RCC 7860 (cell line): Measurements from ENCODE around the gene PLCZ1.
"Not testable (repeated sequence)": the region's sequence is repeated elsewhere in the genome, so short reads cannot be mapped to it uniquely, and the experiment has no call there.

ENCODE experiments used
- DNase-seq: peaks from one replicate; pipeline ENCODE4 v3.0.0-alpha.2; 2015; ENCODE audit warnings: low spot score
- FAIRE-seq: peaks from 2 replicates; lab custom pipeline; 2012; peaks lifted over from hg19 to GRCh38; lab: Jason Lieb, UNC

PLCZ1 gene

DNA sequence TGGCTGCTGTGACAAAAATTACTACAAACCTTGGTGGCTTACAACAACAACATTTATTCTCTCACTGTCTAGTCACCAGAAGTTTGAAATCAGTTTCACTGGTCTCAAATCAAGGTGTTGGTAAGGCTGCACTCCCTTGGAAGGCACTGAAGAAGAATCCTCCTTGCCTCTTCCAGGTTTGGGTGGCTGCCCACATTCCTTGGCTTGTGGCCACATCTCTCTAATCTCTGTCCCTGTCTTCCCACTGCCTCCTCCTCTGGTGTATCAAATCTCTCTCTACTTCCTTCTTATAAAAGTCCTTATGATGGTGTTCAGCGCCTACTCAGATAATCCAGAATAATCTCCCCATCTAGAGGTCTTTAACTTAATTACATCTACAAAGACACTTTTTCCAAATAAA, 31.0 kb downstream of the PLCZ1 start:
- DNase-seq (no peak), FAIRE-seq (no peak)

DNA sequence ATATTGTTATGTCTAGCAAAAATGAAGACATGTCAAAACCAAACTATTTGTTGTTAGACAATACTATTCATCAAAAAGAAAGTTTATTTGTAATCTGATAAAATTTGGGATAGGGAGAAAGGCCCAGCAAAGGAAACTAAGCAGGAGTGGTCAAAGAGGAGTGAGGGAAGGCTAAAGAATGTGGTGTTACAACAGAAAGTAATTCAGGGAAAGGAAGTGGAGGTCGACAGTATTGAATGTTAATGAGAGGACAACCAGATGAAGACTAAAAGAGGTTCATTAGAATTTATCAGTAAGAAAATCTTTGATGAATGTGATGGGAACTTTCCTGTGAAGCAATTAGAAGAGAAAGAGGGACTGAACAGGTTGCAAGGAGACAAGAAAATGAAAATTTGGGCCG, 33.9 kb downstream of the PLCZ1 start:
- peak; percentile 26 for DNase-seq
- no peak for FAIRE-seq

- DNase-seq (peak; percentile 82), FAIRE-seq (peak; percentile 98)
These were observed 34.5 kb downstream of the PLCZ1 start for GRCh38 chr12:18703321-18703720.

- DNase-seq (peak; percentile 11), FAIRE-seq (no peak)
These were observed 37.5 kb downstream of the PLCZ1 start for GRCh38 chr12:18700271-18700670.

DNA sequence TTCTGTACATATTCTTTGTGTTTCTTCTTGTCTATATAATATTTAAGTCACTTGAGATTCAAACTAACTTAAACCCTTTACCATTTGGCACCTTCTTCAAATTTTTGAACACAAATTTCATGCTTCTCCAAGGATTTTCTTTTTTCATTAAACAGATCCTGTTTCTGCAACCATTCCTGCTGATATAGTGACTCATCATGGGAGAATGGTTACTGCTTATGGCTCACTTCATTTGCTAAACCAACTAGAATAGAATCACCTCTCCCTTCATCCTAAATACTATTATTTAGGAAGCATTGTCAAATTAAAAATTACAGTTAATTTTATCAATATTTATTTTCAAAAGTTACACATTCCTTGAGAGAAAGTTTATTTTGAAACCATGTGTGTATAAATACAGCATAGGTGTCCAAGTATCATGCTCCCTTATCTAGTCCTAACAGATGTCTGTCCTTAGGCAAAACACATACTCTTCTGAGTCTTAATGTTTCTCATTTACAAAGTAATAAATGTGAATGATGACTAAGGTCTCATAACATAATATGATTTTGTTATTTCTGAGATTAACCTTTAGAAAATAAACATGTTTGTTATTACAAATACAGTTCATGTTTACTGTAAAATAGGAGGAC, 40.7 kb downstream of the PLCZ1 start:
- peak; percentile 89 for FAIRE-seq
- peak; percentile 28 for DNase-seq

- DNase-seq, FAIRE-seq: not testable (repeated sequence)
These were observed 43.8 kb downstream of the PLCZ1 start for GRCh38 chr12:18693986-18694385.

GRCh38 chr12:18690653-18691052, 47.2 kb downstream of the PLCZ1 start:
- DNase-seq, result peak; percentile 94
- peak; percentile 80 for FAIRE-seq

DNA sequence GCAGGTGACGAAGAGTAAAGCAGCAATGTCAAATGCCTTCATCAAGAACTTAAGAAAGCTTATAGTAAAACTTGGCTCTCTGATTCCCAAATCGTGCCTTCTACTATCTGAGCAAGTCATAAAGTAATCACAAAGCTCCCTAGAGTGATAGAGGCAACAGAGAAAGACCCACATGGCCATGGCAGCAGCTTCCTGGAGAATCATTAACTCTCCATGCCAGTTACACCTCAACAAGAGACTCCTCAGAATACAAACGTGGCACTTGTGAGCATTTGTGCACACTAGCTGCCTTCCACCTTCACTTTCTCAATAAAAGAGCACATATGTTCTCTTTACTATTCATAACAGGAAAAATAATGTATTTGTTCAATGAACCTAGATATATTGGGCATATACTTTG, 48.0 kb downstream of the PLCZ1 start:
- FAIRE-seq, result no peak

GRCh38 chr12:18684430-18684829, 53.4 kb downstream of the PLCZ1 start:
- no peak for DNase-seq
- FAIRE-seq, result no peak

More for the DNA sequence above, 48.0 kb downstream of the PLCZ1 start:
- DNase-seq, result peak; percentile 35

DNA sequence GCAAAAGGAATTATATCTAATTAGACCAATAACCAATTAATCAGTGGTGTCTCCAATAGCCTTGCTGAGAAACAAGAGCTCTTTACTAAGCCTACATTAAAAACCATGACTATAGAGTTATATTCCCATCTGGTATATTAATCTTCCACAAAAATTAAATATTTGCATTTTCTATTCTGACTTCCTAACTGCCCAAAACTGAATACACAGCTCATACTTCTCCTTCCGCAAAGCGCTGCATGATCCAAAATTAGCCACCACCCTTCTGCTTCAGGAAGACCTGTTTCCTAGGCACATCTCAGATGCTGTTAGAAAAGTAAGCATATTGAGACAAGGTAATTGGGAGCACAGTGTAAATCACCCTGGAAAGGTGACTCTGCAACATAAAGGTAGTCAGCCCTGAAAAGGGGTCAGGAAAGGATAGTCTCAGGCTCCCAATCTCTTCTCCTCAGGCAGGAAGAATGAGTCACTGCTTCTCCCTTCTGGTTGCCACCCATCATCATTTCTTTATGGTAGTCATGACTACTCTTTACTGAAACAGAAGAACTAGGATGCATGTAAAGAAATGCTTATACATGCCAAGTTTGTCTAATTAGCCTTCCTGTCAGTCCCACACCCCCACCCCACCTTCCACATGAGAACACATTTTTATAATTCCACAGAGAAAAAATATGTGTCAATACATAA, 54.3 kb downstream of the PLCZ1 start:
- peak; percentile 56 for DNase-seq
- FAIRE-seq, result no peak

DNA sequence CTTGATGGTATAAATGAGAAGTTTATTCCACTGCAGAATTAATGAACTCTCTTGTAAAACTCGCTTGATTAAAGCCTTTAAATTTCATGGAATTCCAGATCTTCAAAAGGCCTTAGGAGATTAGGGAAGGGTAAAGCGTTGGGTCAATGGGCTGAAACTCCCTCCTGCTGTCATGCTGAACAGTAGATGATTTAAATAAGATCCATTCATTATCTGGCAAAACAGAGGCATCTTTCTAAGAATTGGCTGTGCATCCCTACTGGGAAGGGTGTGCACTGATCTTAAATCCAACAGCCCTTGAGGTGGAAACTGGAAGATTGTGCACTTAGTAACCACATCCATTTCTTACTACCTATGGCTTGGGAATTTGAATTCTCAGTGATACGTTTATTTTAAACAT, 56.0 kb downstream of the PLCZ1 start:
- DNase-seq (no peak), FAIRE-seq (no peak)

GRCh38 chr12:18676996-18677588, 60.7 kb downstream of the PLCZ1 start:
- DNase-seq (no peak), FAIRE-seq (no peak)

GRCh38 chr12:18676141-18676540, 61.7 kb downstream of the PLCZ1 start:
- no peak for DNase-seq
- FAIRE-seq, result no peak

GRCh38 chr12:18658829-18659228, 79.0 kb downstream of the PLCZ1 start:
- DNase-seq (peak; percentile 49), FAIRE-seq (peak; percentile 71)

- no peak for DNase-seq
- FAIRE-seq, result no peak
These were observed 79.6 kb downstream of the PLCZ1 start for GRCh38 chr12:18658179-18658578.

DNA sequence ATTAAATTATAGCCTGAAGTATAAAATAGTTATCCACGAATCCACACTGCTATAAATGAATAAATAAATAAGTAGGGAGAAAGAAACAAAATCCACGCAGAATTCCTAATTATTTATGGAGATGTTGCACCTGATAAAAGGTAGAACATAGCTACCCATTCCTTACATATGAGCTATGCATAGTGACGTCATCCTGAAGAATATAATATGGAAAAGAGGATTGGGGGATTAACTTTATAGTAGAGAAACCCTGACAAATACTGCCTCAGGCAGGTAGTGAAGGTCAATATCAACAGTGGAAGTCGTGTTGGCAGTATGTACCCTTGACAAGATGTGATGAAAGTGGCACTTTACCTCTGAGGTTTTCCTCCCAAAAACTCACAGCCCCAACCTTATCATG, 82.5 kb downstream of the PLCZ1 start:
- FAIRE-seq (no peak), DNase-seq (no peak)

- no peak for FAIRE-seq
- no peak for DNase-seq
These were observed 84.3 kb downstream of the PLCZ1 start for GRCh38 chr12:18653465-18653864.

GRCh38 chr12:18652596-18652995, 85.2 kb downstream of the PLCZ1 start:
- FAIRE-seq (no peak), DNase-seq (no peak)

DNA sequence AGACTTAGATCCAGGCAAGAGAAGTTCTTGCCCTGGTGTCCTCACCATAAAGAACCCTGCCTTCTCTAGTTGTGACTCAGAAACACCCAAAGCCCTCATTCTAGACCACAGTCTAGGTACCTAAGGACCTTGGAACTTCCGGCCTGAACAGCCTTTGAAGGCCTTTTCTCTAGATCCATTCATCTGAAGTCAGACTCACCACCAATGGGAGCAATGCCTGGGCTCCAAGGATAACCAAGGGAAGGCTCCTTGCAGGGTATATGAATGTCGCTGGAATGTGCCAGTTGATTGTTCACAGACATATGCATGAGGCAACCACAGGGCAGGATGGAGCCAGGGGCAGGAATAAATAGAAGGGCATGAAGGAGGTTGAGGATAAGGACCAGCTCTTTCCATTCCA, 86.3 kb downstream of the PLCZ1 start:
- no peak for FAIRE-seq
- DNase-seq, result no peak

DNA sequence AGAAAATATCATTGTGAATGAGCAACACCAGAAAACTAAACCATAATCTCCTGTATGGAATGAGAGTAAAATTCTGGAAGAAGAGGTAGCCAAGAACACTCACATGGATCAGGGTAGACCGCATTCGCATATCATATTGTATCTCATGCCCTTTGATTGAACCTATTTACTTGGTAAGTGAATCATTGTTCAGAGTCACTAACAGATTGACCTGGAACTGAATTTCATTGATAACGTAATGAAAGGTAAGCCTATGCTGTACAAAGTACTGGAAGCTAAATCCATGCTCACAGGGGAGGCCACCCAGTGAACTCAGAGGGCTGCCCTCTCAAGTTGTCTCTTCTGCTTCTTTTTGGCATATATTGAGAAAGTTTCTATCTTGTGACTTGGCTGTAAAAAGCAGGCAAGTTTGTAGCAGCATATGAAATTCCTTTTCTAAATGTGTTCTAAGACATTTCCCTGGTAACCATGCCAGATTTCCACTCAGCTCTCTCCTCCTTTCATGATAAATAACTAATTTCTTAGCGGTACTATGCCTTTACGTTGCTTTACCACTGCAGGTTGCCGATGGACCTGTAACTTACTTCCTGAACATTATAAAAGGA, 91.4 kb downstream of the PLCZ1 start:
- DNase-seq (no peak), FAIRE-seq (no peak)

DNA sequence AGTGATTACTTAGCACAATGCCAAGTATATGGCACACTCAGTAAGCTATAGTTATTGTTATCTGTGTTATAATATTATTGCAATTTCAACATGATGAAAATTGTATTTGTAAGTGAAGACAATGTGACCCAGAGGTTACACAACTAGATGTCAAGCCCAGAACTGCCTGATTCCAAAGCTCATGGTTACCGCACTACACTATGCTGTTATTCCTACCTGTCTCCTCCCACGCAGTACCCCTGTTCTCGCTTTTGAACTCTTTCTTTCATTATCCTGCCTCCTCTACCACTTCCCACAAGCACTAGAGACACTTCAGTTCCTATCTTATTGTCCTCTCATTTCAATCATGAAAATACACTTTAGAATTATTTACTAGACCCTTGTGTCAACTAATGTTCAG, 93.2 kb downstream of the PLCZ1 start:
- DNase-seq (no peak), FAIRE-seq (no peak)

- DNase-seq (no peak), FAIRE-seq (no peak)
These were observed 94.1 kb downstream of the PLCZ1 start for GRCh38 chr12:18643681-18644080.
